ENCODE data around the gene DST.

GRCh38 chr6:56691814-56692213 lies 49.1 kb upstream of the DST start:
- TF ChIP-seq CTCF (IDR thresholded peaks at IDR 0.05) (no peak), POLR2A (IDR thresholded peaks at IDR 0.05) (no peak)

Measured in heart left ventricle (tissue), 13 donors.